Measurements from ENCODE around the gene ELL2.

Gene ELL2

GRCh38 chr5:95963650-95964410 is 2.2 kb upstream of the ELL2 start:
- Histone ChIP-seq H3K9me2 (replicated peaks; ENCODE audit: insufficient read depth, low read length) (no peaks in the 10 kb centered on the region), H3K4me1 (ENCODE audit: low read length) (peaks cover 14% of the 10 kb centered on the region; the same call in 1 of the 2 replicates), H3K9me3 (replicated peaks; ENCODE audit: insufficient read depth, low read length) (no peaks in the 10 kb centered on the region), H4K20me1 (ENCODE audit: insufficient read depth, low read length) (no peaks in the 10 kb centered on the region), H3K4me3 (ENCODE audit: low read length) (no peak overlapping the region), H2AFZ (ENCODE audit: low read length) (no peak overlapping the region), H3K36me3 (replicated peaks; ENCODE audit: insufficient read depth, low read length) (no peaks in the 10 kb centered on the region), H3K79me2 (ENCODE audit: low read length) (peaks cover 23% of the 10 kb centered on the region), H3K4me2 (ENCODE audit: low read depth, low read length) (no peak overlapping the region), H3F3A (ENCODE audit: insufficient read depth, low read length) (no peaks in the 10 kb centered on the region), H3K9ac (ENCODE audit: low read length) (no peak overlapping the region), H3K27ac (ENCODE audit: low read length) (no peak overlapping the region), H3K27me3 (replicated peaks; ENCODE audit: insufficient read depth, low read length) (no peaks in the 10 kb centered on the region)
- no peak for DNase-seq
- TF ChIP-seq EZH2 (optimal IDR thresholded peaks at IDR 0.05; ENCODE audit: low read depth, low read length) (no peak), CTCF (IDR thresholded peaks at IDR 0.05; ENCODE audit: low read length) (no peak), EZH2phosphoT487 (IDR thresholded peaks at IDR 0.05; ENCODE audit: low read length) (no peak)

- TF ChIP-seq CTCF (IDR thresholded peaks at IDR 0.05; ENCODE audit: low read length) (no peak), EZH2phosphoT487 (IDR thresholded peaks at IDR 0.05; ENCODE audit: low read length) (no peak), EZH2 (optimal IDR thresholded peaks at IDR 0.05; ENCODE audit: low read depth, low read length) (no peak)
- Histone ChIP-seq H3K27me3 (replicated peaks; ENCODE audit: insufficient read depth, low read length) (no peaks in the 10 kb centered on the region), H3K4me1 (ENCODE audit: low read length) (peaks cover 21% of the 10 kb centered on the region), H3K9me2 (replicated peaks; ENCODE audit: insufficient read depth, low read length) (no peaks in the 10 kb centered on the region), H3K36me3 (replicated peaks; ENCODE audit: insufficient read depth, low read length) (no peaks in the 10 kb centered on the region), H4K20me1 (ENCODE audit: insufficient read depth, low read length) (no peaks in the 10 kb centered on the region), H3K4me2 (ENCODE audit: low read depth, low read length) (no peak overlapping the region), H3F3A (ENCODE audit: insufficient read depth, low read length) (no peaks in the 10 kb centered on the region), H3K9me3 (replicated peaks; ENCODE audit: insufficient read depth, low read length) (no peaks in the 10 kb centered on the region), H3K4me3 (ENCODE audit: low read length) (no peak overlapping the region; the same call in 1 of the 2 replicates), H3K27ac (ENCODE audit: low read length) (no peak overlapping the region), H3K9ac (ENCODE audit: low read length) (no peak overlapping the region), H2AFZ (ENCODE audit: low read length) (no peak overlapping the region), H3K79me2 (ENCODE audit: low read length) (peaks cover 33% of the 10 kb centered on the region)
- no peak for DNase-seq
Observed at GRCh38 chr5:95962785-95963184, 1.1 kb upstream of the ELL2 start.

- peak overlapping the region; percentile 96 for H3K4me3 ChIP-seq (ENCODE audit: low read length)
- no peak for TF ChIP-seq EZH2phosphoT487 (IDR thresholded peaks at IDR 0.05; ENCODE audit: low read length)
- TF ChIP-seq EZH2 (optimal IDR thresholded peaks at IDR 0.05; ENCODE audit: low read depth, low read length) = no peak
- no peak for TF ChIP-seq CTCF (IDR thresholded peaks at IDR 0.05; ENCODE audit: low read length)
- no peak for DNase-seq
Observed at GRCh38 chr5:95962475-95962773, 773 bp upstream of the ELL2 start.

More at GRCh38 chr5:95962475-95962773, 773 bp upstream of the ELL2 start:
- Histone ChIP-seq H3K9me3 (replicated peaks; ENCODE audit: insufficient read depth, low read length) (no peaks in the 10 kb centered on the region), H2AFZ (ENCODE audit: low read length) (peak overlapping the region; percentile 96), H3K79me2 (ENCODE audit: low read length) (peaks cover 37% of the 10 kb centered on the region), H3K4me2 (ENCODE audit: low read depth, low read length) (peak overlapping the region; percentile 88), H3K9ac (ENCODE audit: low read length) (peak overlapping the region; percentile 53; the same call in 1 of the 2 replicates), H4K20me1 (ENCODE audit: insufficient read depth, low read length) (no peaks in the 10 kb centered on the region), H3K4me1 (ENCODE audit: low read length) (peaks cover 24% of the 10 kb centered on the region), H3K36me3 (replicated peaks; ENCODE audit: insufficient read depth, low read length) (no peaks in the 10 kb centered on the region), H3F3A (ENCODE audit: insufficient read depth, low read length) (no peaks in the 10 kb centered on the region), H3K27ac (ENCODE audit: low read length) (no peak overlapping the region; the same call in 1 of the 2 replicates), H3K27me3 (replicated peaks; ENCODE audit: insufficient read depth, low read length) (no peaks in the 10 kb centered on the region), H3K9me2 (replicated peaks; ENCODE audit: insufficient read depth, low read length) (no peaks in the 10 kb centered on the region)
